EH (cell line): ENCODE data around the gene DCUN1D2.
"Not testable (repeated sequence)": the region's sequence is repeated elsewhere in the genome, so short reads cannot be mapped to it uniquely, and the experiment has no call there.

ENCODE experiments used
- DNase-seq: peaks from one replicate; pipeline ENCODE4 v3.0.0-alpha.2; 2015; ENCODE audit warnings: low read depth

The DCUN1D2 gene

DNA sequence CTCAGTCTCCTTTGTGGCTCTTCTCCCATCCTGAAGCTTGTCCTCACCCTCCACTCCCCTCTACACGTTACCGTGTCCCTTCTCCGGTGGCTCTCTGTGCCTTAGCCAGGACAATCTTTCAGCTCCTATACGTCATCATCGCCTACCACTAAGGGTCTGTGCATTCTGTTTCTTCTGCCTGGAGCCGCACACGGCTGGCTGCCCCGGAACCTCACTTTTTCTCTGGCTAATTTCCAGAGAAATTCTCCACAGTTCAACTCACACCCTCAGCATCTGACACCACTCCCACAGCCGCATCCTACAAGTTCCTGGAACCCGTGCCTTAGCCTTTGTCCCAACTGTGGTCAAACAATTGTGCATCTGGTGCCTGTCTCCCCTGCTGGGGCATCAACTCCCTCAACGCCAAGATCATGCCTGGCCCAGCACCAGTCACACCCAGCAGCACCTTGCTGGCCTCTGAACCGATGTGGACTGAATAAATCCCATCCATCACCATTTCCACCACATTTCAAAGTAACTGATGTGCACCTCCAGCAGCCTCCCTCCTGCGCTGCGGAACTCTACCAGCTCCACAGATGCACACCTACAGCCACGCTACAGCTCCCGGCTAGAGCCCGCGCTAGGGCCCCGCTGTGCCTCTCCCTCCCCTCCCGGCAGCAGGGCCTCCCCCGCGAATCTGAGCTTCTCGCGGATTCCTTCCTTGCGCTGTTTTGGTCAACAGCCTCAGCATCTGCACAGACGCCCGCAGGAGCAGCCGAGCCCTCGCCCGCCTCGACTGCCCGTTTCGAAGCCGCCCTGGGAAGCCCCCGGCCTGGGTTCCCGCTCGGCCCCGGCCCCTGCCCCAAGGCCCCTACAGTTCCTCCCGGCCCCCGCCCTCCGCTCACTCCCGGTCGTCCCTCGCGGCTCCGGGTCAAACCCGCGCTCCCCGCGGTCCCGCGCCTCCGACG, 689 bp downstream of the DCUN1D2 start:
- peak; percentile 57 for DNase-seq

- DNase-seq = no peak
These were observed 1.4 kb downstream of the DCUN1D2 start for GRCh38 chr13:113489171-113489548.

DNA sequence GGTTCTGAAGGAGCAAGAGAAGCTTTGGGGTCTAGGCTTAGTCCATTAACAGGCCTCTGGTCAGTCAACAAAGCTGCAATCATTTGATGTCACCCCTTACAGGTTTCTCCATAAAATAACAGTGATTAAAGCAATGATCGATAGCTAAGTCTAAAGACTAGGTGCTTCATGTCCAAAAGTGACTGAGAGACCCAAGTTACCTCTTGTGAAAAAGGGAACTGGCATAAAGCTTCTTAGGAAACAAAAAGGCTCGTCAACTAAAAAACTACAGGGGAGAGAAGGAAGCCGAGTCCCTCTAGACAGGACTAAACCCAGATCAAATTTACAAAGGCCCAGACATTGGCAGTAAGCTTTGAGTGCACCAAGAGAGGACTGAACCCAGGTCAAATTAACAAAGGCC, 2.2 kb downstream of the DCUN1D2 start:
- DNase-seq = no peak

DNA sequence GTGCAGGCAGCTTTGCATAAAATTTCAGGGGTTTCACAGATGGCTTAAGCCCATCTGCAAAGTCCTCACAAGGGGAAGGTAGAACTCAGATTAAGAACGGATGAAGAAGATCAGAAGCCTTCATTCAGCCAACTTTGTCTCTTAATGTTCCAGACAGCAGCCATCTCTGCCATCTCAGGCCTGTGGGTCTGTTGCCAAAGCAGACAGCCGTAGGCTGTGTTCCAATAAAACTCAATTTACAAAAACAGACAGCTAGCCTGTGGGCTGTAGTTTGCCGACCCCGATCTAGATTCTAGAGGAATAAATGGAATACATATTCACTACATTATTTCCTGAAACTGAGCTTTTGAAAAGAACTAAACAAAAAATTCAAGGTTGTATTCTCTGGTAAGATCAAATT, 3.8 kb downstream of the DCUN1D2 start:
- DNase-seq = no peak

- no peak for DNase-seq
These were observed 5.0 kb downstream of the DCUN1D2 start for GRCh38 chr13:113485545-113485944.

DNA sequence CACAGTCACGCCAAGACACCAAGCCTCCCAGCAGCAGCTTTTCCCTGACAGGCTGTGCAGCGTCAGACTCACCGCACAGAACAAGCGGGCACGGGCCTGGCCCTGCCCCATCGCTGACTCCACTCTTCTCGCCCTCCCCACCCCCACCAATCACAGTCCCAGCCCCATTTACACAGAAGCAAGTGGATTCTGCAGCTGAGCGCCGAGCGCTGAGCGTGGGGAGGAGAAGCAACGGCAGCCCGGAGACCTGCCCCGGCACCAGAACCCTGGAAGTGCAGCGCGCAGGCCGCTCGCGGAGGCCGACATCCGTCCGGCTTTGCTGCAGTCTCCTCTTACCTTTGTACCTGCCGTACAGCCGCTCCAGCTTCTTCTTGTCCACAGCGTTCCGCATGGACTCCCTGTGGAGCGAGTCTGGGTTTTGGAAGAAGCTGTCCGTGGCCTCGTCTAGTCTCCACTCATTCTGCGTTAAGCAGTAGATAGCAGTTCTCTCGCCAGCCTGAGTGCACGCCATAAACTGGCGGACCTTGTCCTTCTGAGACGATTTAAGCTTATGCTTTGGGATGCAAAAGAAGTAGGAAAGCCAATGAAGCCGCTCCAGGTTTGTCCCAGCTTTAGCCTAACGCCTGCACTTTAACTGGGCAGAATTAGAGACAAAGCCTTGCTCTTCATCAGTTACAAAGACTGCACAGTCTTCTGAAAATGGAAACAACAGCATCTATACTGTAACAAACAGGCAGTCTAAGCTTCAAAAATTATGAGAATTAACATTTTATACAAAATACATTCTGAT, 6.8 kb downstream of the DCUN1D2 start:
- no peak for DNase-seq

DNA sequence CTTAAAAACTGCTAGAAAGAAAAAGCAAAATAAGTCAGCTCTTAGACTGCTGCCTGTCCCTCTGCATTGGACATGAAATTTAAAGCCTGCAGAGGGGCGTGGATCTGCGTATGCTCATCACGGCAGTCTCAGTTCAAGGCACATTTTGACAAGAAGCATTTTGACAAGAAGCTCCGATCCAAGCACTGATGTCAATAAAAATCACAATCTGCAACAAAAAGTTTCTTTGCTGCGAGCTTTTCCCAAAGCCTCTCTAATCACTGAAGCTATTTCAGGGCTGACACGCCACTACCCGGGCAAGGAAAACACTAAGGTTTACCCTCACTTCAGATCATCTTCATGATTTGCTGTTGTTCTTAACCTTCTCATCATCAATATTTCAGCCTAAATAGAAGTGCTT, 7.4 kb downstream of the DCUN1D2 start:
- no peak for DNase-seq

DNA sequence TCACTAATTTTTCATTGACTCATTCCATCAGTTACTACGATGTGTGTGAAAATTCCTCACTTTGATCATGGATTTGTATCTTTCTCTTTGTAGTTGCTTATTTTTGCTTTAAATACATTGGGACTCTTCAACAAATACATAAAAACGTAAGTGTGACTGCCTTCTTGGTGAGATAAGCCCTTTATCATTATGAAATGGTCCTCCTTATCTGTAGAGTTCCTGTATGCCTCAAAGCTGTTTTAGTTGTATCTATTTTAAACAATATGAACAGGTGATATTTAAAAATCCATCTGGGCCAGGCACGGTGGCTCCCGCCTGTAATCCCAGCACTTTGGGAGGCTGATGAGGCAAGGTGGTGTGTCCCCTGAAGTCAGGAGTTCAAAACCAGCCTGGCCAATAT, 11.3 kb downstream of the DCUN1D2 start:
- DNase-seq = no peak

GRCh38 chr13:113477724-113478123, 12.8 kb downstream of the DCUN1D2 start:
- DNase-seq = no peak

DNA sequence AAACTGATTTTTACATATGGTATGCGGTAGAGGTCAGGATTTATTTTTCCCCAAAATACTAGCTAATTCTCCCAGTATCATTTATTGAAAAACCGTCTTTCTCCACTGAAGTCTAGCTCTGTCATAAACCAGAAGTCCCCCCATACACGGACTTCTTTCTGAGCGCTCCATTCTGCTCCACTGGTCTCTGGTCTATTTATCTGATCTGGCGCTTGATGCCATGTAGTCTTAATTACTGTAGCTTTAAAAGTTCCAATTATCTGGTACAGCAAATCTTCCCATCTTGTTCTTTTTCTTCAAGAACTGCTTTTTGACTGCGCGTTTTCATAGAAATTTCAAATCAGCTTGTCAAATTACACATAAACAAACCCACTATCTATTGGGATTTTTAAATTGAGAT, 13.7 kb downstream of the DCUN1D2 start:
- no peak for DNase-seq

DNA sequence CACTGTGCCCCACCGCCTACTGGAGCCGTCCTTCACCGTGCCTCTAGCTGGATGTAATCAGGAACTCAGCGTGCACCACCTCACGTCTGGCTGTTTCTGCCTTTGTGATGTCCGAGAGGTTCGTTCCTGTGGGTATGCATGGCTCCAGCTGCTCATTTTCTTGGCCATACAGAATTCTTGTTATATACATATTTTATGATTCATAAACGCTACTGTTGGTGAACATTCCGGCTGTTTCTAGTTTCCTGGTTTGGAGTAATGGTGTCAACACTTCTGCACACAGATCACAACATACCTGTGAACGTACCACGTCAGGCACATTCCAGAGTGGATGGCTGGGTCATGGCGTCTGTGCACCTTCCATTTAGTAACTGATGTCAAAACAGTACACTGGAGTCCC, 14.6 kb downstream of the DCUN1D2 start:
- DNase-seq = no peak

- DNase-seq = no peak
These were observed 15.2 kb downstream of the DCUN1D2 start for GRCh38 chr13:113475280-113475679.

GRCh38 chr13:113474179-113474578, 16.3 kb downstream of the DCUN1D2 start:
- DNase-seq = peak; percentile 89

DNA sequence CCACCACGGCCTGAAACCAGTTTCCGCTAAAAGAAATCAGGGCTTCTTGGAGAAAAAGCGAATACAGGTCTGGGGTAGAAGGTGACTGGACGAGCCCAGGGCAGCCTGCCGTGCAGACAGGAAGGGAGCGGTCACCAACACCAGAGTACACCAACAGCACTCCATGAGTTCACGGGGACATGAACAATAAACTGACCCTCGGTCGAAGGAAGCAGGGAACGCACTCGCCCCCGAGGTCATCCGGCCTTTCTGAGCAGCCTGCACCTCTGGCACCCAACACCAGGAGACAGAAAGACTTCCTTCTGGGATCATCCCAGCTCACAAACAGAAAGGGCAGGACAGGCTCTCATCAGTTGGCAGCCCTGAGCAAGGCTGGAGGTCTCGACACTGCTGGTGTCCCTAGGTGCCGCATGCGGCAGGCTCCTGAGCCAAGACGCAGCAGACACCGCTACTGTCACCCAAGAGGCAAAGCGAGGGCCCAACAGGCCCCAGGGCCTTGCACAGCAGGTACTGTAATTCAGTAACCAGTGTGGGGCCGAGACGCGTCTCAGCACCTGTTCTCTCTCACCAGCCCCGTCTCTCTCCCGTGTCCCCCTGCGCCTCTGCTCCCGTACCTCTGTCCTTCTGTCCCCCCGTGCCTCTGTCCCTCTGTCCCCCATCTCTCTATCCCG, 18.0 kb downstream of the DCUN1D2 start:
- DNase-seq = no peak

DNA sequence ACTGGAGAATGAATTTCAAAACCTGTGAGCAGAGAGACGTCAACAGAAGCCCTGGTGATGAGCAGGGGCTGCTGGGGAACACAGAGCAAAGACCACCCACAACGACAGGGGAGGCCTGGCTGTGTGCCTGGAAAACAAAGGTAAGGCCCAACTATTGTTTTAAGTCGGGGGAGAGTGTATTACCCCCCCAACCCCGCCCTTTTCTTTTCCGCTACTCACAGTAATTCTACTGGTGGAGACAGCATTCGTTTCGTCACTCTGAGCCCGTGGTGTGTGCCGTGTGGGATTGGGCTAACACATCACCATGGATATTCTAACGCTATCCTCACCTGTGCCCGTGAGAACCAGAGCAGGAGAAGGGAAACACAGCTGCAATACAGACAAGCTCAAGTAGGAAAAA, 18.7 kb downstream of the DCUN1D2 start:
- DNase-seq = no peak

DNA sequence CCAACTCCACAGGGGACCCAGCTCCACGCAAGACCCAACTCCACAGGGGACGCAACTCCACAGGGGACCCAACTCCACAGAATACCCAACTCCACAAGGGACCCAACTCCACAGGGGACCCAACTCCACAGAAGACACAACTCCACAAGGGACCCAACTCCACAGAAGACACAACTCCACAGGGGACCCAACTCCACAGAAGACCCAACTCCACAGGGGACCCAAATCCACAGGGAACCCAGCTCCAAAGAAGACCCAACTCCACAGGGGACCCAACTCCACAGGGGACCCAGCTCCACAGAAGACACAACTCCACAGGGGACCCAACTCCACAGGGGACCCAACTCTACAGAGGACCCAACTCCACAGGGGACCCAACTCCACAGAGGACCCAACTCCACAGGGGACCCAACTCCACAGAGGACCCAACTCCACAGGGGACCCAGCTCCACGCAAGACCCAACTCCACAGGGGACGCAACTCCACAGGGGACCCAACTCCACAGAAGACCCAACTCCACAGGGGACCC, 19.8 kb downstream of the DCUN1D2 start:
- DNase-seq = not testable (repeated sequence)

DNA sequence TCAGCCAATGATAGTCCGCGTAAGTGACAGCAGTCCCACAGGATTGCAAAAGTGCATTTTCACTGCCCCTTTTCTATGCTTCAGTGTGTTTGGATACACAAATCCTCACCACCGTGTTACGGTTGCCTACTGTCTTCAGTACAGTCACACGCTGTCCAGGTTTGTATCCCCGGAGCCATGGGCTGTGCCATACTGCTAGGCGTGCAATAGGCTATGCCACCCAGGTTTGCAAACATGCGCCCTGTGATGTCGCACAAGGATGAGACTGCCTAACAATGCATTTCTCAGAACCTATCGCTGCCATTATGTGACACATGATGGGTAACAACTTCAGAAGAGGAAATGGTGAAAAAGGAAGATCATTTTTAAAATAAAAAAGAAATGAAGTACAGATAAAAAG, 20.4 kb downstream of the DCUN1D2 start:
- DNase-seq = no peak

DNA sequence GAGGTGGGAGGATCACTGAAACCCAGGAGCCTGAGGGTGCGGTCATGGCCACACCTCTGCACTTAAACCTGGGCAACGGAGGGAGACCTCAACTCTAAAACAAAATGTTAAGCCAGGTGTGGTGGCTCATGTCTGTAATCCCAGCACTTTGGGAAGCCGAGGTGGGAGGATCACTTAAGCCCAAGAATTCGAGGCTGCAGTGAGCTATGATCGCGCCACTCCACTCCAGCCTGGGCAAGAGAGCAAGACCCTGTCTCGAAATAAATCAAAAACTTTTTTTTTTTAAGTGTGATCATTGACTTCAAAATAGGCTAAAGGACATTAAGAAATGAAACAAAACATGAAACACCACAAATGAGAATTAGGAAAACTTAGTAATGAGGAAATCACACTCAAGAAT, 20.9 kb downstream of the DCUN1D2 start:
- DNase-seq = no peak

- DNase-seq = no peak
These were observed 21.9 kb downstream of the DCUN1D2 start for GRCh38 chr13:113468472-113469201.

DNA sequence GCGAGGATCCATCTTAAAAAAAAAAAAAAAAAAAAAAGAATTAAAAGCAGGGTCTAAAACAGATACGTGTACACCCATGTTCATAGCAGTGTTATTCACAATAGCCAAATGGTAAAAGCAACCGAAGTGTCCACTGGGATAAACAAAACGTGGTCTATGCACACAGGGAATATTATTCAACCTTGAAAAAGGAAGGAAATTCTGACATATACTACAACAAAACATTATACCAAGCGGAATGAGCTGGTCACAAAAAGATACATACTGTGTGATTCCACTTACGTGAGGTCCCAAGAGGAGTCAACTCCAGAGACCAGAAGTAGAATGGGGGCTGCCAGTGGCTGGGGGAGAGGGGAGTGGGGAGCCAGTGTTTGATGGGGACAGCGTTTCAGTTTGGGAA, 22.5 kb downstream of the DCUN1D2 start:
- no peak for DNase-seq

DNA sequence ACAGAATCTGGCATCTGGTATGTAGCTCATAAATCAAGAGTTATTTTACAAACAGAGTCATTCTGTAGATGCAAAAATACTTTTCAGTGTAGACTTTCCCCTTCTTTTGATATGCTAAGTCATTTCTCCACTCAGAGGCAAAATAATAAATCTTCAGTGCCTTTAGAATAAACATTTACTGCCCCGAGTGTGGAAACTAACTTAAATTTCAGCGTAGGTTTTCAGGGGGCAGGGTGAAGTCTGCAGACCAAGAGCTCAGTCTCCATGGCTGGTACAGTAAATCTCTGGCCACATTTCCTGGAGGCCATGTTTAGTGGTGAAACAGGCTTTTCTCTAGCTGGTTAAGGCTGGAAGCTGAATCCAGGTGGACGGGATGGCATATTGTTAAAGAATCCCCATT, 24.1 kb downstream of the DCUN1D2 start:
- no peak for DNase-seq

DNA sequence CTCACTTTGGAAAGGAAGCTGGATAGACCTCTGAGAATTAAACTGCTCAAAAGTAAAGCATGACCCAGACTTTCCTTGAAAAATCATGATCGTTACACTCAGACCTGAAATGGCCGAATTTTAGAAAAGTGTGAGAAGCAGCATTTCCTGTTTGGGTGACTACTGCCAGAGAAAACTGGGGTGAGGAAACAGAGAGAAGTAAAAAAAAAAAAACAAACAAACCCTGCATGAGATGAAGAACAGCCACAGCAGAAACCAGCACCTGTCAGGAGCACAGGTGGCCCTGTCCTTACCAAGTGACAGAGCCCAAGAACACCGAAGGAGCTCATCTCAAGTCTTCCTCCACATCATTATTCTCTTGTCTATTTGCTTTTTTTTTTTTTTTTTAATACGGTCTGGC, 25.2 kb downstream of the DCUN1D2 start:
- DNase-seq = no peak
